GM19468 (cell line): ENCODE data around the gene SLC38A3.

Source experiments
- ATAC-seq: cut with Tn5 transposase; IDR thresholded peaks from one replicate; pipeline ENCODE4 v1.9.1; 2021; ENCODE audit warnings: mild to moderate bottlenecking, moderate library complexity, moderate number of reproducible peaks; ENCODE audit not compliant: unreplicated experiment; ENCODE audit errors: extremely low read depth

The SLC38A3 gene

DNA sequence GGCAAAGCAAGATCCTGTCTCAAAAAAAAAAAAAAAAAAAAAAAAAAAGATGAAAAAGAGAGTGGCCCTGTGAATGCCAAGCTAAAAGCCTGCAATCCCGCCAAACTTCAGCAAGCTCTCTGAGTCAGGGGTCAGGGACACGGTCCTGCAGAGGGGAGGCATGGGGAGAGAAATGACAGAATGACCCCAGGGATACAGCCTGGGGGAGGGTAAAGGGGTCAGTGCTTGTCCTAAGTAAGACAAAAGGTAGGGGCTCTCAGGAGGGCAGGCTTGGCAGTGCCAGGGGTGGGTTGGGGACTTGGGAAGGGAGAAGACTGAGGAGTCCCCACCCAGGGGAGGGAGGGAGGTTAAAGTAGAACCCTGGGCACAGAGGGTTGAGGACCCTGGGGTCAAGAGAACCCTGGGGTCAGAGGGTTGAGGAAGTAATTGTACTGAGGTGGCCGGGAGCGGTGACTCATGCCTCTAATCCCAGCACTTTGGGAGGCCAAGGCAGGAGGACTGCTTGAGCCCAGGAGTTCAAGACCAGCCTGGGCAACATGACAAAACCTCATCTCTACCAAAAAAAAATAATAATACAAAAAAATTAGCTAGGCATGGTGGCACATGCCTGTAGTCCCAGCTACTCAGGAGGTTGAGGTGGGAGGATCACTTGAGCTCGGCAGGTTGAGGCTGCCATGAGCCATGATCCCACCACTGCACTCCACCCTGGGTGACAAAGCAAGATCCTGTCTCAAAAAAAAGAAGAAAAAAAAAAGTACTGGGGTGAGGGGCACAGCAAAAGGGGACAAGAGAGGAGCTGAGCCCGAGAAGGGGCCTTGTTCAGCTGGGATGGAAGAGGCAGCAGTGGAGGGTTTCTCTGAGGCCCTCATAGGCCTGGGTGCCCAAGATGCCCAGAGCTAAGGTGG is 58.7 kb downstream of the SLC38A3 start:
- no peak for ATAC-seq

DNA sequence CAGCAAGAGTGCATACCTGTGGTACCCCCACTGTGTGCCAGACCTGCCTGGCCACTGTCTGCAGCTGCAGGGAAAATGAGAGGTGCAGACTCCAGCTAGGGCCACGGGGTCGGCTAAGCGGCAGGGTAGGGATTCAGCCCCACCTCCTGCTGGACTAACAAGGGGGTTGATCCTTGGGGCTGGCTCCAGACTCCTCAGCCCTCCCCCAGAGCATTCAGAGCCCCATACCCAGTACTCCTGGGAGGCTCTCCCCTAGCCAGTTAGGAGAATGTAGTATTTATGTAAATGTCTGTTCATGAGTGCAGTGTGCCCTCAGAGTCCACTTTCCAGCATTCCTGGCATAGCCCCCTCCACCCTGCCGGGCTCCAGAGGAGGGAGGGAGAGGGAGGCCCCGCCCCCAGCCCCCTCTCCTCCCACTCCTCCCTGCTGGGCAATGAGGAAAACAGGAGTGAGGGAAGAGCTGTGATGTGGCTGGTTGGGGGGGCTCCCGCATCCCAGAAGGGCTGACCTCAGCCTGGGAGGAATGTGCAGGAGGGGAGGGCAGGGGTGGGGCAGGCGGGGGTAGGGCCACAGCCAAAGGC is 59.4 kb downstream of the SLC38A3 start:
- no peak for ATAC-seq

DNA sequence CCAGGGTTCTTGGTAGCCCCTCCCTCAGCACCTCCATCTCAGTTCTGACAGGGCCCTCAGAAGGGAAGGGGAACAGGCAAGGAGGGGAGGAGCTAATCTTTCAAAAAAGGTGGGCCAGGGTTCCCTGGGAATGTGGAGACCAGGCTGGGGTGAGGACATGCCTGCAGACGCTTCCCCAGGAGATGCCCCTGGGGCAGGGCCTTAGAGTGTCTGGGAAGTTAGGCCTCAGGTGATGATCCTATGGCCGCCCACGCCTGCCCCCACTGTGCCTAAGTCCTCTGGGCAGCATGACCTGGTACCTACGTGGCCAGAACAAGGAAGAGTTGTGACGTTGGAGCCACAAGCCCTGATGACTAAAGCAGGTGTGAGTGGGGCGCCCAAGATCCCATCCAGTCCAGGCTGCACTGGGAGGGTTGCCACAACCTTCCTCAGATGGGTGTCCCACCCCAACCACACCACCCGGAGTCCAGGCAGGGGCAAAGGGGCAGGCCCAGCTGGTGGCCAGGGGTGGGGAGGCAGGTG is 60.0 kb downstream of the SLC38A3 start:
- ATAC-seq: no peak

DNA sequence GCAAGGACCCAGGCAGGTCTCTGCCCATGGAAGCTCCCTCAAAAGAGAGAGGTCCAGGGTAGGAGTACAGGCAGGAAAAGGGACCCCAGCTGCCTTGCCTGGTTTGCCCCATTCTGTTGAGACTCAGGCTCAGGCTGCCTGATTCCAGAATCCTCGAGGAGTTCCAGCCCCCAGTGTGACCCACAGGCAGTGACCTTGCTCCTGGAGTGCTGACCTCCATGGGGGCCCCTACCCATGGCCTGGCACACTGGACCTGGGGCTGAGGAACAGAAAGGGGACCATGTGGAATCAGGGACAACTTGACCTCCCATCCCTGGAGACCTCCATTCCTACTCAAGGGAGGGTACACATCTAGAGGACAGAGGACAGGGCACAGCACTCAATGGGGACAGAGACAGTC is 60.5 kb downstream of the SLC38A3 start:
- ATAC-seq: no peak

DNA sequence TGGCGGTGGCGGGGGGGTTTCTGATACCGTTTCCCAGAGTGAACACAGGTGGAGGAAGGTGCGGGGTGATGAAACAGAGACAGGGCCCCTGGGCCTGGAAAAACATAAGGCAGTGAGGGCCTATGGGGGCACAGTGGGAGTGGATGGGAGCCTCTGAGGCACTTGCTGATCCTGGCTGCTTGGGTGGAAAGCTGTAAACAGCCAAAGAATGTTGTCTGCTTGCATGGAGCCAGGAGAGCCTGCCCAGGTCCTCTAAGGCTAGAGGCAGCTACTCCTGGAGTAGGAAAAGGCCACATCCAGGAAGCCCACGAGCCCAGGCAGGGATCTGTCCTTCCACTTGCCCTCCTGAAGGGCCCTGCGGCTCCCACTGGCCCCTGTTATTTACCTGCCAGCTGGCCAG is 60.9 kb downstream of the SLC38A3 start:
- no peak for ATAC-seq

DNA sequence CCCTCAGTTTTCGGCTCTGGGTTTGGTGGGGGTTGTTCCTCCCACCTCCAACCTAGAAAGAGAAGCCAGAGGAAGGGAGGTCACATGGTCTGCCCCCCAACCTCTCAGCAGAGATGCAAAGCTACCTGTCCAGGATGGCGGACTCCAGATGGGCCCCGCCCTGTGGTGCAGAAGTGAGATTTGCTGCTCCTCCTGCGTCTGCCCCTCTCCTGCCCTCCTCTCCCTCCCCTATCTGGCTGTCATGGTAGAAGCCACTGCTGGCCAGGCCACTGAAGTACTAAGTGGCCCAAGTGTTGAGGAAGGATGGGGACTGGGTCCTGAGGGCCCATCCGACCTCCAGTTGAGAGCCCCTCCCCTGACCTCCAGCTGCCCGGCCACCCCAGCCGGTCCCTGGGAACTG is 61.8 kb downstream of the SLC38A3 start:
- ATAC-seq: no peak

DNA sequence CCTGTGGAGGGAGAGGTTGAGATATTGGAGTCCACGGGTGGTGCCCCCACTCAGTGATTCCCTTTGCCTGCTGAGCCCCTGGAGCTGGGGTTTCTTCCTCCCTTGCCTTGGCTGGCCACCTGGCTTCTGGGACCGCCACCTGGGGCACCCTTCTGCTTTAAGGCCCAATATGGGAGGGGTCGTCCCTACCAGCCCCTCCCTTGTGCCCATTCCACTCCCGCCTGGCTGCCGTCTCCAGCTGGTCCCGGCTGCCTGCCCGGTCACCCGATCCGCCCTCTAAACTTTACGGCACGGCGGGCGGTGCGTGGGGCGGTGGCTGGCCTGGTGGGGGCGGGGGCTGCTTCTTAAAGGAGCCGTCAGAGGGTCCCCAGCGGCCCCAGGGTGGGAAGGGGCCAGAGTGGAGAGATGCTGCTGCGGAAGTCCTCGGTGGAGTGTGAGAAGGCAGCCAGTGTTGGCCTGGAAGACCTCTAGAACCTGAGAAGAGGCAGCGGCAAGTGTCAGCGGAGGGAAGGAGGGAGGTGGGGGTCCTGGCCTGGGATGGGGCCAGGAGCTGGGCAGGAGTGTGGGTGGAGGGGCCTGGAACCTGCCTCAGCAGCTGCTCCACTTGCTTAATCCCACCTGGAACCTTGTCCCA is 62.3 kb downstream of the SLC38A3 start:
- ATAC-seq: no peak

DNA sequence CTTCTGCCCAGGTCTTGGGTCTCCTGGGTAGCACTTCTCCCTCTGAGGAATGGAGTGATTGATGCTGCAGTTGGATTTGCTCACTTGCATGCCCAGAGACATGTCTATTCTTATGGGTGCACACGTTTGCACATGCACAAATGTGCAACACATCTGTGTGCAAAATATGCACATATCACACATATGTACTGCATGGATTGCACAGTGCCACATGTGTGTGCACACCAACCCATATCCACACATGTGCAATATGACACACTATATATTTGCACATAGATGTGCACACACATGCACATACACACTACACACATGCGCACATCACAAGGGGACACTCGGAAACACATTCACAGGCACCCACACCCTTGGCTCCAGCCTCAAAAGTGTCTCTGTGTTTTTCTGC is 63.2 kb downstream of the SLC38A3 start:
- no peak for ATAC-seq

DNA sequence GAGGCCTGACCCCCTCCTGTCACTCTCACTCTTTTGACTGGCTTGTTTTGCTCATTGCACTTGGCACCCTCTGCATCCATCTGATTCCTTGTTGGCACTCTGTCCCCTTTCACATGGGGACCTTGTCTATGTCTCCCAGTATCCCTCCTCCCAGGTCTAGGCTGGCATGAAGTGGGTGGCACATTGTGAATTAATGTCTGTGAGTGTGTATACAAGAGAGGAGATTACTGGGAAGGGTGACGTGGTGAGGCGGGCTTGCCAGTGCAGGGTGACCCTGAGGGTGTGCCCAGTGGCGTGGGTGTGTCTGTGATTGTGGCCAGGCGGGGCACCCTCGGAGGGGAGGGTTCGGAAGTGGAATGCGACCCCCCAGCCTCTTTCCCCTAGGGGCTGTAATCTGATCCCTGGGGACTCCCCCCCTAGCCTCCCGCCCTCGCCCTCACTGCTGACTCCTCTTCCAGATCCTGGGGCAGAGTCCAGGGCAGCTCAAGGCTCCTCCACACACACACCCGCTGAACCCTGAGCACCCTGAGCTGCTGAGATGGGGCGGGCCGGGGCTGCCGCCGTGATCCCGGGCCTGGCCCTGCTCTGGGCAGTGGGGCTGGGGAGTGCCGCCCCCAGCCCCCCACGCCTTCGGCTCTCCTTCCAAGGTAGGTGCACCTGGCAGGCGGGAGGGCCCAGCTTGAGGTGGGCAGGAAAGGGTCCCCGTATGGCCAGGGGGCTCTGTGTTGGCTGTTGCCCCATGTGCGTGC is 63.8 kb downstream of the SLC38A3 start, which contains the start of gene SEMA3B:
Gene SEMA3B (plus strand): TSS at position 445 of the 749 bp plus-strand sequence. CDS start 94 bp downstream, at position 539.
- no peak for ATAC-seq

DNA sequence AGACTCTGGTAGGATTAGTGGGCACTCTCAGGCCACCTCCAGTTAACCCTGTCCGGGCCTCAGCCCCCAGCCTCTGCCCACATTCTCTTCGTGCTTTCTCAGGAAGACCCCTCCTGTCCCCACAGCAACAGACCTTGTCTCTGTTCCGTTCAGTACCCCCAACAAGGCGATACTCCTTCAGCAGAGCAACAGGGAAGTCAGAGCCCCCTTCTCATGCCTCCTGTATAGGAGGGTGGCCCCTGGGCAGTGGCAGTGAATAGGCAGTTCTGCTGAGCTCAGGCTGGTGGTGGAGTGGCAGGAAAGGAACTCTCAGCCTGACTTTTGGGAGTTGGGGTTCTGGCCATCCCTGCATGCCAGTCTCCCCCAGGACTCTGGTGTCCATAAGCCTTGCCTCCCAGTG is 64.4 kb downstream of the SLC38A3 start:
- no peak for ATAC-seq

DNA sequence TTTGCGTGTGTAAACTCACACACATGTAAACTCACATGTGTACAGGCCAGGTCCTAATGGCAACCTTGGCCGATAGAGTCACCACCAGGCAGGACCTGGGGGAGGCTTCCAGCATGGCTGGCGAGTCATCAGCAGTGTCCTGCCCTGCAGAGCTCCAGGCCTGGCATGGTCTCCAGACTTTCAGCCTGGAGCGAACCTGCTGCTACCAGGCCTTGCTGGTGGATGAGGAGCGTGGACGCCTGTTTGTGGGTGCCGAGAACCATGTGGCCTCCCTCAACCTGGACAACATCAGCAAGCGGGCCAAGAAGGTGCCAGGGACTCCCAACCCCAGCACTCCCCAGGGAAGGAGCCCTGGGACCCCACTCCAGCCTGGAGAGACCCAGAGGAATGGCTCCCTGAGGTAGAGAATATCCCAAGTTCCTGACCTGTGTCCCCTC is 64.9 kb downstream of the SLC38A3 start:
- no peak for ATAC-seq

DNA sequence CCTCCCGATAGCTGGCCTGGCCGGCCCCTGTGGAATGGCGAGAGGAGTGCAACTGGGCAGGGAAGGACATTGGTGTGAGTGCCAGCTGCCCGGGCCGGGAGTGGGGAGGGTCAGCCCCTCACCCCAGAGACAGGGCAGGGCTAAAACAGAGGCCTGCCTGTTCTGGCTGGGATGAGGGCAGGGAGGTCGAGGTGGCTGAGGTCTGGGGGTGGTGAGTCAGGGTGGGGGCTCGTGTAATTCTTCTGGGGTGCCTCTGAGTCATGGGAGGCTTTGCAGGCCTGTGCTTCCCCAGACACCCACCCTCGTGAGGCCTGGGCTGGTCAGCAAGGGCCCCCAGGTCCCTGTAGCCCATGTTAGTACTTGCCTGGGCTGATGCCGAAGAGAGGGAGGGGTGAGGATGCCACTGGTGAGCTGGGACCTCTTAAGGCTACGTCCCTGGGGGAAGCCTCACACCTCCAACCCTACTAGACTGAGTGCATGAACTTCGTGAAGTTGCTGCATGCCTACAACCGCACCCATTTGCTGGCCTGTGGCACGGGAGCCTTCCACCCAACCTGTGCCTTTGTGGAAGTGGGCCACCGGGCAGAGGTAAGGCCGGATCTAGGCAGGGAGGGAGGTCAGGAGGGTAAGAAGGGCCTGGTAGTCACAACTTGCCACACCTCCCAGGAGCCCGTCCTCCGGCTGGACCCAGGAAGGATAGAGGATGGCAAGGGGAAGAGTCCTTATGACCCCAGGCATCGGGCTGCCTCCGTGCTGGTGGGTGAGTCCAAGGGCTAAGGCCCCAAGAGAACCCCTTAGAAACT is 65.6 kb downstream of the SLC38A3 start:
- no peak for ATAC-seq
